GM12874 (cell line): ENCODE results near the gene CHCHD6.

ENCODE experiments used
- TF ChIP-seq, protein P1 (sequence below): IDR thresholded peaks from 2 replicates; pipeline ENCODE4 v1.5.1; 2011; ENCODE audit warnings: low read depth, mild to moderate bottlenecking, control low read depth, low read length, moderate library complexity; ENCODE audit not compliant: insufficient read depth

CHCHD6 gene

DNA sequence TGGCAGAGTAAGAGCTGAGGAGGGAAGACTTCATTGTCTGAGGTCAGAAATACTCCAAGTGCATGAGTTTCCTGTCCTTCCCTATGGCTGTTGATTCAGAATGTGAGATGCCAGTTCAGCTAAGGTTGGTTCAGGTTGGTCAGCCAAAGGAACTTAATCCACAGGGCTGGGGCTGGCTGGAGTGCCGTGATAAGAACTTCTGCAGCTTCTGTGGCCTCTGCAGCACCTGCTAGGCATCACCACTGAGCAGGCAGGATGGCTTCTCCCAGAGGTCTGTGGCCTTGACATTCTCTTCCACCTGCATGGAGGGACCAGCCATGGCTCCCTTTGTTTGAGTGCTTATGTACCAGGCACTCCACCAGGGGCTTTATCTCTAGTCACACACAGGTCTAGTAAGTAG is 169.4 kb downstream of the CHCHD6 start:
- TF ChIP-seq, protein P1, sequence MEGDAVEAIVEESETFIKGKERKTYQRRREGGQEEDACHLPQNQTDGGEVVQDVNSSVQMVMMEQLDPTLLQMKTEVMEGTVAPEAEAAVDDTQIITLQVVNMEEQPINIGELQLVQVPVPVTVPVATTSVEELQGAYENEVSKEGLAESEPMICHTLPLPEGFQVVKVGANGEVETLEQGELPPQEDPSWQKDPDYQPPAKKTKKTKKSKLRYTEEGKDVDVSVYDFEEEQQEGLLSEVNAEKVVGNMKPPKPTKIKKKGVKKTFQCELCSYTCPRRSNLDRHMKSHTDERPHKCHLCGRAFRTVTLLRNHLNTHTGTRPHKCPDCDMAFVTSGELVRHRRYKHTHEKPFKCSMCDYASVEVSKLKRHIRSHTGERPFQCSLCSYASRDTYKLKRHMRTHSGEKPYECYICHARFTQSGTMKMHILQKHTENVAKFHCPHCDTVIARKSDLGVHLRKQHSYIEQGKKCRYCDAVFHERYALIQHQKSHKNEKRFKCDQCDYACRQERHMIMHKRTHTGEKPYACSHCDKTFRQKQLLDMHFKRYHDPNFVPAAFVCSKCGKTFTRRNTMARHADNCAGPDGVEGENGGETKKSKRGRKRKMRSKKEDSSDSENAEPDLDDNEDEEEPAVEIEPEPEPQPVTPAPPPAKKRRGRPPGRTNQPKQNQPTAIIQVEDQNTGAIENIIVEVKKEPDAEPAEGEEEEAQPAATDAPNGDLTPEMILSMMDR: no peak

- TF ChIP-seq, protein P1: no peak
These were observed 174.6 kb downstream of the CHCHD6 start for GRCh38 chr3:126878664-126879063.

- TF ChIP-seq, protein P1: no peak
These were observed 176.9 kb downstream of the CHCHD6 start for GRCh38 chr3:126880901-126881300.

GRCh38 chr3:126881861-126882260 is 177.8 kb downstream of the CHCHD6 start:
- TF ChIP-seq, protein P1: no peak

- TF ChIP-seq, protein P1: no peak
These were observed 179.2 kb downstream of the CHCHD6 start for GRCh38 chr3:126883241-126883640.

- TF ChIP-seq, protein P1: no peak
These were observed 181.4 kb downstream of the CHCHD6 start for GRCh38 chr3:126885425-126885824.

DNA sequence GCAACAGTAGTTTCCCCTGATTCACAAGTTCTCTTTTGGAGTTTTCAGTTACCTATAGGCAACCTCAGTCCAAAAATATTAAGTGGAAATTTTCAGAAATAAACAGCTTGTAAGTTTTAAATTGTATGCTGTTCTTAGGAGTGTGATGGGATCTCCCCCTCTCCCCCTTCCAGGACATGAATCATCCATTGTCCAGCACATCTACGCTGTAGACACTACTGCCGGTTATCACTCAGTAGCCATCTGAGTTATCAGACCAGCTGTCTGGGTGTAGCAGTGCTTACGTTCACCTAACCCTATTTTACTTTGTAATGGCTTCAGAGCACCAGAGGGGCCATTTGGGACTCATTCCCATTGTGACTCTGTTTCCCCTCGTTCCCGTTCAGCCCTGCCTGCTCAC is 182.2 kb downstream of the CHCHD6 start:
- TF ChIP-seq, protein P1: no peak

- TF ChIP-seq, protein P1: no peak
These were observed 183.6 kb downstream of the CHCHD6 start for GRCh38 chr3:126887686-126888085.
